WTC11 (cell line): Measurements from ENCODE around the gene ZBTB24. TPM values are rescaled to one million over a fixed set of nuclear protein-coding genes. Genes with fewer than 3 reads are reported as not detected.

Experiments used
- ATAC-seq: fragments of 200-7000 bp; cut with Tn5 transposase; 2 replicates; pipeline ENCODE4 v1.10.0; 2021; ENCODE audit warnings: mild to moderate bottlenecking, moderate library complexity
- CTCF ChIA-PET: fragments of 300-600 bp; sonication (Branson Sonifier 250); formaldehyde crosslinking; loops from one replicate; lab custom pipeline; 2021; ENCODE audit warnings: antibody characterized with exemption; lab: Charles Lee
- POLR2A ChIA-PET: fragments of 350-600 bp; sonication (Branson Sonifier 250); formaldehyde crosslinking; loops from one replicate; lab custom pipeline; 2021; ENCODE audit warnings: antibody characterized with exemption; lab: Charles Lee
- DNase-seq: peaks from one replicate; pipeline ENCODE4 v3.0.0; 2021; ENCODE audit warnings: low spot score
- H3K27ac Mint-ChIP-seq: 2 replicates; pipeline ENCODE4 v1.8.0; 2021; ENCODE audit warnings: mixed read lengths
- H3K27me3 Mint-ChIP-seq: 2 replicates; pipeline ENCODE4 v1.8.0; 2021; ENCODE audit warnings: low read depth, mild to moderate bottlenecking, moderate library complexity, mixed read lengths
- H3K36me3 Mint-ChIP-seq: 2 replicates; pipeline ENCODE4 v1.8.0; 2021; ENCODE audit warnings: mixed read lengths
- H3K4me1 Mint-ChIP-seq: 2 replicates; pipeline ENCODE4 v1.8.0; 2022; ENCODE audit warnings: mixed read lengths
- H3K4me3 Mint-ChIP-seq: 2 replicates; pipeline ENCODE4 v1.8.0; 2021; ENCODE audit warnings: mild to moderate bottlenecking, moderate library complexity, mixed read lengths
- H3K9me3 Mint-ChIP-seq: 2 replicates; pipeline ENCODE4 v1.8.0; 2021; ENCODE audit warnings: mixed read lengths
- ATF6 ChIP-seq: sonication (generic); formaldehyde crosslinking; IDR thresholded peaks from 2 replicates; pipeline ENCODE4 v1.8.1; 2023; ENCODE audit warnings: mild to moderate bottlenecking, missing genetic modification reagents
- CDX4 ChIP-seq: fragments of 250-450 bp; sonication (Bioruptor Pico); IDR thresholded peaks from 2 replicates; pipeline ENCODE4 v1.9.0; 2021; ENCODE audit warnings: moderate library complexity, mild to moderate bottlenecking, inconsistent platforms, borderline replicate concordance
- CREM ChIP-seq: sonication (generic); formaldehyde crosslinking; IDR thresholded peaks from 2 replicates; pipeline ENCODE4 v1.8.1; 2022; ENCODE audit warnings: mild to moderate bottlenecking, missing genetic modification reagents, moderate library complexity
- ELF4 ChIP-seq: sonication (generic); formaldehyde crosslinking; IDR thresholded peaks from 2 replicates; pipeline ENCODE4 v1.8.1; 2022; ENCODE audit warnings: low read depth, mild to moderate bottlenecking, moderate library complexity, missing genetic modification reagents
- ESRRA ChIP-seq: sonication (generic); formaldehyde crosslinking; IDR thresholded peaks from 2 replicates; pipeline ENCODE4 v1.8.1; 2022; ENCODE audit warnings: mild to moderate bottlenecking, missing genetic modification reagents, borderline replicate concordance
- FOXK1 ChIP-seq: sonication (generic); formaldehyde crosslinking; IDR thresholded peaks from 2 replicates; pipeline ENCODE4 v1.8.0; 2022; ENCODE audit warnings: mild to moderate bottlenecking, moderate library complexity, missing genetic modification reagents
- FOXP1 ChIP-seq: sonication (generic); formaldehyde crosslinking; IDR thresholded peaks from 2 replicates; pipeline ENCODE4 v1.8.0; 2022; ENCODE audit warnings: missing genetic modification reagents, mild to moderate bottlenecking, moderate library complexity, borderline replicate concordance
- FOXP4 ChIP-seq: sonication (generic); formaldehyde crosslinking; IDR thresholded peaks from 2 replicates; pipeline ENCODE4 v1.8.0; 2022; ENCODE audit warnings: mild to moderate bottlenecking, missing genetic modification reagents
- GABPB1 ChIP-seq: sonication (generic); formaldehyde crosslinking; IDR thresholded peaks from 2 replicates; pipeline ENCODE4 v1.8.1; 2023; ENCODE audit warnings: mild to moderate bottlenecking, missing genetic modification reagents
- JAZF1 ChIP-seq: fragments of 250-450 bp; sonication (Bioruptor Pico); IDR thresholded peaks from 2 replicates; pipeline ENCODE4 v1.9.0; 2021; ENCODE audit warnings: moderate library complexity, mild to moderate bottlenecking, inconsistent platforms
- JUN ChIP-seq: sonication (generic); formaldehyde crosslinking; IDR thresholded peaks from 2 replicates; pipeline ENCODE4 v1.8.0; 2023; ENCODE audit warnings: mild to moderate bottlenecking, missing genetic modification reagents
- NFATC4 ChIP-seq: fragments of 250-450 bp; sonication (Bioruptor Pico); IDR thresholded peaks from 2 replicates; pipeline ENCODE4 v1.9.0; 2021; ENCODE audit warnings: mild to moderate bottlenecking
- PRDM15 ChIP-seq: sonication (generic); formaldehyde crosslinking; IDR thresholded peaks from 2 replicates; pipeline ENCODE4 v1.8.0; 2022; ENCODE audit warnings: missing genetic modification reagents
- SMAD4 ChIP-seq: sonication (generic); formaldehyde crosslinking; IDR thresholded peaks from 2 replicates; pipeline ENCODE4 v1.8.0; 2022; ENCODE audit warnings: mild to moderate bottlenecking, missing genetic modification reagents
- SP1 ChIP-seq: sonication (generic); formaldehyde crosslinking; conservative IDR thresholded peaks from 2 replicates; pipeline ENCODE4 v1.8.1; 2022; ENCODE audit warnings: missing genetic modification reagents
- USF2 ChIP-seq: sonication (generic); formaldehyde crosslinking; IDR thresholded peaks from 2 replicates; pipeline ENCODE4 v1.8.1; 2023; ENCODE audit warnings: mild to moderate bottlenecking, missing genetic modification reagents, moderate library complexity
- ZBTB21 ChIP-seq: sonication (generic); formaldehyde crosslinking; IDR thresholded peaks from 2 replicates; pipeline ENCODE4 v1.8.1; 2023; ENCODE audit warnings: mild to moderate bottlenecking, missing genetic modification reagents, borderline replicate concordance
- ZBTB43 ChIP-seq: sonication (generic); formaldehyde crosslinking; IDR thresholded peaks from 2 replicates; pipeline ENCODE4 v1.8.1; 2023; ENCODE audit warnings: mild to moderate bottlenecking, missing genetic modification reagents
- ZMAT4 ChIP-seq: fragments of 250-450 bp; sonication (Bioruptor Pico); IDR thresholded peaks from 2 replicates; pipeline ENCODE4 v1.9.0; 2021; ENCODE audit warnings: mild to moderate bottlenecking
- total RNA-seq: library from RNA; stranded (reverse); gene quantifications from 3 replicates; pipeline ENCODE4 v1.2.3, GENCODE V29; 2021

The ZBTB24 gene
- total RNA-seq, 1 experiment from 2014 or later, result 14.7 TPM

- TF ChIP-seq ZBTB43 (0 out of 2 replicates have a peak, but pooled peaks have one; percentile 85), FOXK1 (0 out of 2 replicates have a peak, but pooled peaks have one; percentile 19), PRDM15 (peak; percentile 49; the same call in 1 of the 2 replicates), JAZF1 (CRISPR knock-in tag) (no peak), ATF6 (CRISPR knock-in tag) (no peak), JUN (CRISPR knock-in tag) (no peak), ELF4 (no peak), FOXP1 (CRISPR knock-in tag) (peak; percentile 60; the same call in 1 of the 2 replicates), CDX4 (CRISPR knock-in tag) (no peak)
- TF ChIP-seq, all 79 proteins: peak for 8
Measured at GRCh38 chr6:109456111-109456583, 26.9 kb downstream of the ZBTB24 start (continued).

GRCh38 chr6:109455437-109456110, 27.4 kb downstream of the ZBTB24 start, which contains the start of gene MICAL1:
Gene MICAL1, minus strand, starts transcription at chr6:109455772. Its CDS starts 1,576 bp downstream, at chr6:109454196.
- no peaks in the 10 kb centered on the region for H3K9me3 Mint-ChIP-seq
- H3K27ac Mint-ChIP-seq, result peak within 1 kb of the TSS; percentile 42
- peaks cover 47% of the 10 kb centered on the region for H3K4me1 Mint-ChIP-seq
- DNase-seq (peak; percentile 66), ATAC-seq (peak; percentile 68)
- H3K4me3 Mint-ChIP-seq, result peak within 1 kb of the TSS; percentile 92
- ChIA-PET CTCF (interaction anchor here (0.5 to 2.6 kb wide), 9 partner anchors 12 to 1280 kb away, joined by 3 to 24 read pairs (median 4); partner anchors contain the start of genes PPIL6, SMPD2 and ZBTB24), POLR2A (interaction anchor here (0.9 to 3.3 kb wide), 3 partner anchors 14 to 72 kb away, joined by 3 to 13 read pairs (median 4); partner anchors contain the start of genes PPIL6 and SMPD2)
- no peaks in the 10 kb centered on the region; the same call in 1 of the 2 replicates for H3K27me3 Mint-ChIP-seq
- peaks cover 10% of the 10 kb centered on the region; the same call in 1 of the 2 replicates for H3K36me3 Mint-ChIP-seq
- TF ChIP-seq FOXP4 (CRISPR knock-in tag) (no peak), USF2 (CRISPR knock-in tag) (0 out of 2 replicates have a peak, but pooled peaks have one; percentile 6), ZBTB21 (CRISPR knock-in tag) (no peak), ZMAT4 (no peak), GABPB1 (CRISPR knock-in tag) (no peak), NFATC4 (no peak), SMAD4 (CRISPR knock-in tag) (no peak), SP1 (0 out of 2 replicates have a peak, but pooled peaks have one; percentile 44), CREM (CRISPR knock-in tag) (no peak), PRDM15 (no peak; the same call in 1 of the 2 replicates), ESRRA (CRISPR knock-in tag) (peak; percentile 57; the same call in 1 of the 2 replicates)
